ENCODE measurements around the gene VAT1L.

Gene VAT1L, protein sequence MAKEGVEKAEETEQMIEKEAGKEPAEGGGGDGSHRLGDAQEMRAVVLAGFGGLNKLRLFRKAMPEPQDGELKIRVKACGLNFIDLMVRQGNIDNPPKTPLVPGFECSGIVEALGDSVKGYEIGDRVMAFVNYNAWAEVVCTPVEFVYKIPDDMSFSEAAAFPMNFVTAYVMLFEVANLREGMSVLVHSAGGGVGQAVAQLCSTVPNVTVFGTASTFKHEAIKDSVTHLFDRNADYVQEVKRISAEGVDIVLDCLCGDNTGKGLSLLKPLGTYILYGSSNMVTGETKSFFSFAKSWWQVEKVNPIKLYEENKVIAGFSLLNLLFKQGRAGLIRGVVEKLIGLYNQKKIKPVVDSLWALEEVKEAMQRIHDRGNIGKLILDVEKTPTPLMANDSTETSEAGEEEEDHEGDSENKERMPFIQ

DNA sequence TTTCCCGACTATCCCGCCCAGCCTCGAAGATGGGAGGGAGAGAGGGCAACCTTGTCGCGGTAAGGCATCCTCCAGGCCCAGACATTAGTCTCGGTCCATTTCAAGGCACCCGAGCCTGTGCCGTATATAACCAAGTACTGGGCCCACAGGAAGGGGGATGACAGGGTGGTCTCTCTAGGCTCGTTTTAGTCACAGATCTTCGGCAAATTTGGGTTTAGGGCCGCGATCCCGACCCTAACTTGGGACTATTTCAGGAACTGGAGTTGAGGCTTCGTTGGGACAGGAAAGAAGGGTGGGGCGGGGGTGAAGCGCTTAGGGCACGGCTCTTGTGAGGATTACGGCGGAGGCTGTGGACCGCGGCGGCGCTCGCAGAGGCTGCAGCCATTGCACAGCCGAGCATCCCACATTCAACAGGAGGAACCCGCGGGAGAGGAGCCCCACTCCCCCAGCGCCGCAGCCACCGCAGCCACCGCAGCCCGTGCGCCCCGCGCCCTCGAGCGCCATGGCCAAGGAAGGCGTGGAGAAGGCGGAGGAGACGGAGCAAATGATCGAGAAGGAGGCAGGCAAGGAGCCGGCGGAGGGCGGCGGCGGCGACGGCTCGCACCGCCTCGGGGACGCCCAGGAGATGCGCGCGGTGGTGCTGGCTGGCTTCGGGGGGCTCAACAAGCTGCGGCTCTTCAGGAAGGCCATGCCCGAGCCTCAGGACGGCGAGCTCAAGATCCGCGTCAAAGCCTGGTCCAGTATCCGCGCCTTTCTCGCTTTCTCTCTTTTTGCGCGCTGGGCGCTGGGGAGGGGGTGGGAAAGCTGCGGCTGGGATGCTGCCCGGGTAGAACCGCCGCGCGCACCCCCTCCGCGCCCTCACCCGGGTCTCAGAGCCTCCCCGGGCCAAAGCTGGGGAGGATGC lies at the start of gene VAT1L:
Gene VAT1L (plus strand): TSS at position 384 of the 904 bp plus-strand sequence. CDS start 119 bp downstream, at position 503.
- DNase-seq, result peak; percentile 38

DNA sequence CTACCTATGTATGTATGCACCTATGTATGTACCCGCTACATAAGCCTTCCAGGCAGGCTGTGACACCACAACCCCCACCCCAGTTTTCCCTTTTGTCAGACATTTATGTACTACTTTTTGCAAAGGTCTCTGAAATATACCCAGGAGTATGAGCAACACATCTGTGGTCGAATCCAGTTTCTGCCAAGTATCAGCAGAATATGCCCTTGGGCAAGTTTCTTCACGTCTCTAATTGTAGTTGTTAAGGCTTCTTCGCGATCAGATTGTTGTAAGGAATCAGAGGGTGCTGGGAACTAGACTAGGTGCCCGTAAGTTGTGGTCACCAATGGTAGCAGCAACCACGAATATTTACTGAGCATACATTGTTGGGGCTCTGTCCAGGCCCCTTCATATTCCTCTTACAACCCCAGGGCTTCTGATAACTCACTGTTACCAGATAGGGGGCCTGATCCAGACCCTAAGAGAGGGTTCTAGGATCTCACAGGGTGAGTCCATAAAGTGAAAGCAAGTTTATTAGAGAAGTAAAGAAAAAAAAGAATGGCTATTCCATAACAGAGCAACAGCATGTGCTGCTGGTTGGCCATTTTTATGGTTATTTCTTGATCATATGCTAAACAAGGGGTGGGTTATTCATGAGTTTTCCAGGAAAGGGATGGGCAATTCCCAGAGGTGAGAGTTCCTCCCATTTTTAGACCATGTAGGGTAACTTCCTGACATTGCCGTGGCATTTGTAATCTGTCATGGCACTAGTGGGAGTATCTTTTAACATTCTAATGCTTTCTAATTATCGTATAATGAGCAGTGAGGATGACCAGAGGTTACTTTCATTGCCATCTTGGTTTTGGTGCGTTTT lies 49.4 kb upstream of the VAT1L start:
- no peak for DNase-seq

DNA sequence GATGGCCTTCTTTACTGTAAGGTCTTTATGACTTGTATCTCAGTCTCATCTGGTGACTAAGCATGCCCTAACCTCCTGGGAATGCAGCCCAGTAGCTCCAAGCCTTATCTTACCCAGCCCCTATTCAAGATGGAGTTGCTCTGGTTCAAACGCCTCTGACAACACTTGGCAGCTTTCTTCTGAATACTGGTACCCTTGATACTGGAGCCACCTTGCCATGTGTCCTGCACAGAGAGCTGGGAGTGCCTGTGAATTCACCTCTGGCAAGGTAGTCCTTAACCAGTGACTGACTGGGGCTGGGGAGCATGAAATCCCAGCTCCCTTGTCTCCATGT lies 48.8 kb upstream of the VAT1L start:
- DNase-seq, result no peak

DNA sequence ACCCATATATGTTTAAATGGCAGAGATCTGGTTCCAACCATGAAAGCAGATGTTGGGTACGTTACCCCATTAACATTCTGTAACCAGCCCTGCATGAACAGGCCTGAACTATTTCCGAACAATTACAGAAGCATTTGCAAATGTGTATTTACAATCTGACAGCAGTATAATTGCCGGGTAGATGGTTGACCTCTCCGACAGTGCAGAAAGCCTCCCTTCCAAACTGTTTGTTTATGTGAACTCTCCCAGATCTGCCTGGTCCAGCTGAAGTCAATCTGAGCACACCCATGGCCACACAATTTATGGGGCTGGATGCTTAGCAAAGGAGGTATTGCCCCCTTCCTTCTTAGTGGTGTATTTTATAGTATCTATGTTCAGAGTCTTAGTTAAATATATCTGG lies 44.2 kb upstream of the VAT1L start:
- DNase-seq, result no peak

DNA sequence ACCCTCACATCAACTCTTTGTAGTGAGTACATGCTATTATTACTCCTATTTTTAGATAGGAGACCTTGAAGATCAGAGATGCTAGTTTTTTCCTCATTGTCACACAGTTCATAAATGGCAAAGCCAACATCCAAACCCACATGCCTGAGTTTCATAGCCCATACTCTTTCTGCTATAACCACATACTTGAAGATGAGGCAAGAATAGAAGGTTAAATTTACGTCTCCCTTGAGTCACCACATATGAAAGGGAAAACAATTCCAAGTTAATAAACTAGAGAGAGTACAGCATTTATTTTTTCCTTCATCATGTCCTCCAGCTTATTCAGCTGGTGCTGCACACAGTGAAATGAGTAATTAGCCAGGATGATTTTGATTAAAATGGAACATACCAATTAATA lies 42.4 kb upstream of the VAT1L start:
- DNase-seq, result no peak

DNA sequence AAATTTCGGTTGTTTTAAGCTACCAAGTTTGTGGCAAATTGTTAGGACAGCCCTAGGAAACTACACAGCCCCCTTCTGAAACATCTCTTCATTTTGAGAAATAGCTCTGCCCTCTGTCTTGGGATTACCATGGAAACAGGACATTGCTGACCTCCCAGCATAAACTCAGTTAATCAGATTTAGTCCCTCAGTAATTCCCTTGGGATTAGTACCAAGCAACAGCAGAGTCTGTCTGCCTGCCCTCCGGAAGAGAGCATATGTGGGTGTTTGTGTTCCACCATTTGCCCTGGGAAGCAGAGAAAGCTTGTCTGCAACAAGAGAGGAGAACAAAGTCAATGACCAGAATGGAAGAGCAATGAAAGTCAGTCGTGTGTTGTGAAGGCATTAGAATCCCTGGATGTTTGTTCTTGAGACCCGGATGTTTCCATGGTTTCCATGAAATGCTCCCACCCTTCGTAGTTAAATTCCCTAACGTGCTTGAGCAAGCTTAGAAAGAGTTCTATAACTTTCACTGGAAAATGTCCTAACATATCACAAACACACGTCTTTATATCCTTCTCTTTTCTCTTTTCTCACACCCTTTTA lies 39.9 kb upstream of the VAT1L start:
- no peak for DNase-seq

DNA sequence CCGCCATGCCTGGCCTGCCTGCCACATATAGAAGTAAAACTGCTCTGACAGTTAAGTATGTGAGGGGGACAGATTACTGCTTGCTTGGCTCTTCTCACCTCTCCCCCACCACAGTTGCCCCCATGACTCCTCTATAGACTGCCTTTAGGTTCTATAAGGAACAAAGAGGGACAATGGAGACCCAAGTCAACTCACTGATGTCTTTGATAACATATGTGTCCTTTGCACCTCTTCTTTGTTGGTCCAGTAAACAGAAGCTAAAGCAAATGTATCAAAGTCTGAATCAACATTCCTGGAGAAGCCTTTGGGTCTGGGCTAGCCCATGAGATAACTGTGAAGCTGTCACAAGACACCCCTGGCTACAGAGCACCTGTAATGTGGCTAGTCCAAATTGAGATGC lies 38.9 kb upstream of the VAT1L start:
- no peak for DNase-seq

DNA sequence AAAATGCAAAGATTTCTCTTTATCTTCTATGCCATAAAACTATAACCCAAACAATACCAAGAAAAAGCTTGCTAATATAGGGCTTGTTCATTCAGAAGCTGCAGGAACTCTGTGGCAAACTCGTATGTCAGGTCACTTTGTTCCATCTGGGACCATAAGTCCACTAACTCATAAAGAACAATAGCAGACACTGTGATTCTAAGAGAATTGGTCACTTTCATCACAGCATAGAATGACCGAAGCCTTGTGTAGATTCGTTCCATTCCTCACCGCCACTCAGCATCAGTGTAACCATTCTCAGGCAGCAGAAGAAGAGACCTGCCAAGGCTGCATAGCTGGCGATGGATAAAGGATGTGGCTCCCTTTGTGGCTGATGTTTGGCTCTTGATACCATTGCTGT lies 30.3 kb upstream of the VAT1L start:
- DNase-seq, result no peak

DNA sequence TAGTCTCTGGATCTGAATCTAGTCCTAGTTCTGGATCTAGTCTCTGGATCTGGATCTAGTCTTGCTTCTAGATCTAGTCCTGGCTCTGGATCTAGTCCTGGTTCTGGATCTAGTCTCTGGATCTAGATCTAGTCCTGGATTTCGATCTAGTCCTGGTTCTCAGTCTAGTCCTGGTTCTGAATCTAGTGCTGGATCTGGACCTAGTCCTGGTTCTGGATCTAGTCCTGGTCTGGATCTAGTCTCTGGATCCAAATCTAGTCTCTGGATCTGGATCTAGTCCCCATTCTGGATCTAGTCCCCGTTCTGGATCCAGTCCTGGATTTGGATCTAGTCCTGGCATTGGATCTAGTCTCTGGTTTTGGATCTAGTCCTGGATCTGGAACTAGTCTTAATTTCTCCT lies 29.9 kb upstream of the VAT1L start:
- DNase-seq, result no peak

DNA sequence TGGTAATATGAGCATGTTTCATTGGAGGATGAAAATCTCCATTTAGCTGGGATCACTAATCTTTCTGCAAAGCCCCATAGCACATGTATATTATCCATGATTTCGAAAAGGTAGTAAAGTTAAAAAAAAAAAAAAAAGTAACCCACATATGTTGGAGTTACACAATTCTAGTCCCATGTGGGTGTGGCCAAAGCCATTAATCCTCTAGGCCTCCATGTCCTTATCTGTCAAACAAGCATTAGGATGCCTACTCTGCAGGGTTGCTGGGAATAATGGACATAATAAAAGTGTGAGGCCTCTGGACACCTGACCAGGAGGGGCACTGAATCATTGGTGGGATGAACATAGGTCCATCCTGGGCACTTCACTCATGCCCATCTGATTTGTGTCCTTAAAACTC lies 29.2 kb upstream of the VAT1L start:
- DNase-seq, result no peak

DNA sequence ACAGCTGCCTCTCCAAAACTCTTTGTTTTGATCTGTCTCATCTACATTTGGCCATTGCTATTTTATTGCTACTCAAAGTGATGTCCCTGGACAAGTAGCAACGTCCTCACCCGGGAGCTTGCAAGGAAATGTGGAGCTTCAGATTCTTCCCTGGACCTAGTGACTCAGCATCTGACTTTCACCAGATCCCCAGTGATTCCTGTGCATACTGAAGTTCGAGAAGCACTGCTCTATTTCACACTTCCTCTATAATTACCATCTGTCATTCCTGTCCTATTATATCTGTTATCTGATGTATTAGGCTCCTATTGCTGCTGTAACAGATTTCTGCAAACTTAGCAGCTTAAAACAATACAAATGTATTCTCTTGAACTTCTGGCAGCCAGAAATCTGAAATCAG lies 28.5 kb upstream of the VAT1L start:
- DNase-seq, result no peak

DNA sequence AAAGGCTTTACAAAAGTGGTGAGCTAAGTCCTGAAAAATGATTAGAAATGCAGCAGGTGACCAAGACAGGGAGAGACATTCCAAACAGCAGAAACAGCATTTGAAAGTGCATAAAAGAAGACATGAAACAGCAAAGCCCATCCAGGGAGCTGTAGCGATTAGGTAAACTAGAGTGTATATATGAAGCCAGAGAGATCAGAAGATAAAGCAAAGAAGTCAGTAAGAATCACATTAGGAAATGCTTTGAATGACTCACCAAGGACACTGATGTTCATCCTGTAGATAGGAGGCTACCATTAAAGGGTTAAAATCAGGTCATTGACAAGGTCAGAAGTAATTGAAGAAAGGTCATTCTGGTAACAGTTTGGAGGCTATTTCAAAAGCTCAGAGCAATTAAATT lies 27.6 kb upstream of the VAT1L start:
- DNase-seq, result no peak

DNA sequence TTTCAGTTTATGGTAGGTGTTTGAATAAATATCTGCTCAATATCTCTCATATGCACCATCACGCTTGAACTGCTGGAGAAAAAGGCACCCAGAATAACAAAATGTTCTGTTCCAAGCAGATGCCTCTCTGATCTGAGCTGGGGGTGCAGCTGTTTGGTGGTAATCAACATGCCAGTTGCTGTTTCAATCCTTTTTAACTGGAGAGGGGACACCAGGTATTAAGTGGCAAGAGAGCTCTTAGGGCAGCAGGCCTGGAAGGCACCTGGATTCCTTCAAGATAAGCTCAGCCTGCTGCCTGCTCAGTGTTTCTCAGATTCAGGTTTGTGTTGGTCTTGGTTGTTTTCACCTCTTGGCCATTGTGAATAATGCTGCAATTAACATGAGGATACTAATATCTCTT lies 27.2 kb upstream of the VAT1L start:
- peak; percentile 10 for DNase-seq

DNA sequence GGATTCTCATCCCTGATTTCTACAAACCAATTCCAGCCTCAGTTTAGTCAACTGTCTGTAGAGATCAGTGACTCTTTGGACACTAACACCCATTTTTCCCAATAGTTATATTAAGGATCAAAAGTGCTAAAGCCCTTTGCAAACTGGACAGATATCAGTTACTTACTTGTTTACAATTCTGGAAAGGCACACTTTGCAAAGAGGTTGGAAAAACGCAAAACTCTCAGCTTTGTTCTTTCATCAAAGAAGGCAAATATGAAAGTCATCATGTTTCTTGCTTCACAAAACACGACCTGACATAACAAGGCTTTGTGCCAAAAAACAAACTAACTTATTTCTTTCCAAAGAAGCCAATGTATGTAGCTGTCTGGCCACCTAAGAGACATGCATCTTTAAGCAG lies 26.1 kb upstream of the VAT1L start:
- DNase-seq, result no peak

DNA sequence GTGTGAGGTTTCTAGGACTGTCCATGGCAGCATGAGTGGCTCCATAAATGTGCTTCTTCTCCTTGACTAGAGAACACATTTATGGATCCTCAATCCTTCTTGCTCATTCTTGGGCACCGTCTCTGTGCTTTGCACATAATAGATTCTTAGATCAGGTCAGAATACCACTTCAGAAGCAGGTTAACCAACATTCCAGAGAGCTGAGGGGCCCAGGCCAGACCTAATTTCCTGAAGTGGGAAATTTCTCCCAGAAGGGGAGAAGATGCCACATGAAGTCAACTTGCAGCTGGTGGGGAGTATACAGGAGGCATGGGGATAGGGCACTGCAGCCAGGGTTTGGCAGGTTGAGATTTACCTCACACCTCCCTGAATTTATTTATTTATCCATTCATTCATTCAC lies 24.4 kb upstream of the VAT1L start:
- no peak for DNase-seq

DNA sequence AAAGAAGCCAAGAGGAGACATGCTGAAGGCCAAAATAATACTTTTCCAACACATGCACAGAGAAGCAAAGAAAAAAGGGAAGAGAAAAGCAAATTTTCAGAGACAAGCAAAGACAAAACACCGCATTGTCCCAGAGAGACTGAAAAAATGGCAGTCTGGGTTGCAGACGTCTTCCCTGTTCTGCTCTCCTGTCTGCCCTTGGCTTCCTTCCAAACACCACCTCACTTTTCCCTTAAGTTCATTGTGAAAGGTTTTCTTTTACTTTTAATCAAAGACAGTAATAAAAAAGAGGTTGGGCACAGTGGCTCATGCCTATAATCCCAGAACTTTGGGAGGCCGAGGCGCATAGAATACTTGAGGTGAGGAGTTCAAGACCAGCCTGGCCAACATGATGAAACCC lies 21.2 kb upstream of the VAT1L start:
- no peak for DNase-seq

DNA sequence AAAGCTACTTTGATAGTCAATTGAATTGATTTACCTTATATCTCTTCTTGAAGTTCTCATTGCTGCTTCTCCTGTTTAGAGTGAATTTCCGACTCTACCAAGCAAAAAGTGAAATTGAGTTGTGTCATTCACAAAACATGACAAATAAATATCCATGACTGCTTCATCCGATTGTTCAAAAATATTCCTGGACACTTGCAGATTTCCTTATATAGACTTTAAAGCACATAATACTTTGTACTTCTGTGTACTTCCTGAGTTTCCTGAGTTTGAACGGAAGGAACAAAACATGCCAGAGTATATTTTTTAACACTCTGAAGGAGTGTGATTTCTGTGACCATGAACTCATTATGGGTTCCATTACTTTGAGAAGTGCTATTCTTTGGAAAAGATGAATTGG lies 20.5 kb upstream of the VAT1L start:
- DNase-seq, result no peak

DNA sequence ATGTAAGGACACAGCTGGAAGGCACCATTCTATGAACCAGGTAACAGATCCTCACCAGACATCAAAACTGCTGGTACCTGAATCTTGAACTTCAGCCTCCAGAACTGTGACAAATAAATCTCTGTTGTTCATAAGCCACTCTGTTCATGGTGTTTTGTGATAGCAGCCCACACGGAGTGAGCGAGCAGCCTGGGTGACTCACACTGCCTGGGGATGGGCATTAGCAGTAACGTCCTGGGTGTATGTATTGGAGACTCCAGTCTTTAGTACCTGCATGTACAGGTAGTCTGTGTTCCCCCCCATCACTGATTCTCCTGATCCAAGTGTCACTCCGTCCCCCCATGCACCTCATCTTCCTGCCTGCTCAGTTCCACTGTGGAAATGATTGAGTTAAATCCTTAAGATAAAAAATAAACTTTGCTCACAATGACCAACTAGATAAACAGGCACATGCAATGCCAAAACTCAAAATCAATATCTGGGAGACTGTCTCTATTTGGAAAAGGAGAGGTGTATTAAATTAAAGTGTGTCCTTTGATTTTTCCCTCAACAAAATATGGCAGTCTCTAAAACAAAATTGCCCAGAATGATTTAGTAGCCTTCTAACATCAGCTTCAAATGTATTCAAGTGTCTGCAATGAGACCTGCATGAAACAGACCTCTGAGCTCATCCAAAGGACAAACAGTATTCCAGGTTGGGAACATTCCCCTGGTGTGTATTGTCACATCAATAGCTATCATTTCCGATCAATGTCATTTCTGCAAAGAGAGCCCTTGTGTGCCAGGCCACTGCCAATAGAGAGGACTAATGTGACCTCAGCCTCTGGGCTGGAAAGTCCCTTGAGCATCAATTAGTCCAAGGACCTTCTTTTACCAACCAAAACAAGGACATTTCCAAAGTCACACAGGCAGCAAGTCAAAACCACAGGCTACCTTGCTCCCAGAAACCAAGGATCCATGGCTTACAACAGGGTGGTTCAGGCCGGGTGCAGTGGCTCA lies 12.2 kb upstream of the VAT1L start:
- no peak for DNase-seq

DNA sequence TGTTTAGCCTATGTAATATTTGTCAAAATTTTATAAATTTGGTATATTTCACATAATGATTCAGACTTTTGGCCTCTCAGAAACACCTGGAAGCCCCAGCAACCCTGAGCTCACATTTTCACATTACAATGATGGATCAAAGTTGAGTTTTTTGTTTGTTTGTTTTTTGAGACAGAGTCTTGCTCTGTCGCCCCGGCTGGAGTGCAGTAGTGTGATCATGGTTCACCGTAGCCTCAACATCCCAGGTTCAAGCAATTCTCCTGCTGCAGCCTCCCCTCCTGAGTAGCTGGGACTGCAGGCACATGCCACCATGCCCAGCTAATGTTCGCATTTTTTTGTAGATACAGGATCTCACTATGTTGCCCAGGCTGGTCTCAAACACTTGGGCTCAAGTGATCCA lies 10.6 kb upstream of the VAT1L start:
- DNase-seq, result no peak

DNA sequence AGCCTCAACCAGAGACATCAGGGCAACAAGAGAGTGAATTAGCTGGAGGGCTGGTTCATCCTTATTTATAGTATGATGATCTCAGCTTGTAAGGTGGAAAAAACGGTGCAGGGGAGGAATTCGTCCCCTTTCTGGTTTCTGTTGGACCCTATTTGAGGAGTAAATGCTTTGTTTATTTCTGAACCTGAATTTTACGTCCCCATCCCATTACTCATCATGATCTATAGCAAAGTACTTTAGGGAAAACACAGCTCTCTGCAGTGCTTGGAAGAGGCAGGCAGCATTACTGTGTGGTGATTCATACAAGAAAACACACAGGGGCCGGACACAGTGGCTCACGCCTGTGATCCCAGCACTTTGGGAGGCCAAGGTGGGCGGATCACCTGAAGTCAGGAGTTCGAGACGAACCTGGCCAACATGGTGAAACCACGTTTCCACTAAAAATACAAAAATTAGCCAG lies 8.0 kb upstream of the VAT1L start:
- no peak for DNase-seq

DNA sequence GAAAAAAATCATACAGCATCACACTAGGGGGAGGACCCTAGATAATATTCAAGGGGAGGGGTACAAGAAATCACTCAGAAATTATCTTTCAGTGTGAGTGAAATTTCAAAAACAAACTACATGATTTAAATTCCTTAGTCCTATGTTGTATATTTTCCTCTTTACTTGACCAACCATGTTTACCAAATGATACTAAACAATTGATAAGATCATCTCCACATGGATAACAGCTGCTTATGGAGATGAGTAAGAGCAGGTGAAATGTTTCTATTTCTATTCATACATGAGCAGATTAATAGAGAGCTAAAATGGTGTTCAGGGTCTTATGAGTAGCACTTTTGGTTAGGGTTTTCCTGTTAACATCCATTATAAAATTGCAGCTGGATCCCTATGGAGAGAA lies 7.3 kb upstream of the VAT1L start:
- DNase-seq, result no peak

DNA sequence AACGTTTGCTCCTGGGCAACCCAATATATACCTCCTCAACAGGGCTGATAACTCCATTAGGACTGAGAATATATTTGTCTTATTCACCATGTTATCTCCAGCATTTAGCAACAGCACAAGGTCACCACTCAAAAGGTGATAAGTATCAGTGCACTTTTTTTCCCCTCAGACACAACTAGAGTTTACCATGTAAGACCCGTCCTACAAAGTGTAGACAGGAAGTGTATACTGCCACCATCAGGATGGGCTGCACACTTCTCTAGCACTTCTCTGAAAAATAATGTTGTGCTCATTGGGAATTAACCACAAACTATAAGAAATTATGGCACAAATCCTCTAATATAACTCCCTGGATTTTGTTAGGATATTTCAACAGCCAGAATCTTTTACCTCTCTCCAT lies 5.7 kb upstream of the VAT1L start:
- no peak for DNase-seq
